GM18867 (cell line): ENCODE results near the gene TTLL4.

Source experiments
- ATAC-seq: cut with Tn5 transposase; IDR thresholded peaks from one replicate; pipeline ENCODE4 v1.9.1; 2021; ENCODE audit warnings: mild to moderate bottlenecking, moderate library complexity; ENCODE audit not compliant: unreplicated experiment

The TTLL4 gene

GRCh38 chr2:218711550-218711929 lies 905 bp downstream of the TTLL4 start:
- no peak for ATAC-seq

GRCh38 chr2:218713922-218714321 lies 3.3 kb downstream of the TTLL4 start:
- no peak for ATAC-seq

- ATAC-seq = no peak
Measured at GRCh38 chr2:218716070-218716469, 5.4 kb downstream of the TTLL4 start.

GRCh38 chr2:218717262-218717661 lies 6.6 kb downstream of the TTLL4 start:
- no peak for ATAC-seq

GRCh38 chr2:218718058-218718457 lies 7.4 kb downstream of the TTLL4 start:
- ATAC-seq = no peak

- no peak for ATAC-seq
Measured at GRCh38 chr2:218719457-218719856, 8.8 kb downstream of the TTLL4 start.

GRCh38 chr2:218720048-218721041 lies 9.7 kb downstream of the TTLL4 start:
- no peak for ATAC-seq

GRCh38 chr2:218721488-218721887 lies 10.9 kb downstream of the TTLL4 start:
- ATAC-seq = no peak

- no peak for ATAC-seq
Measured at GRCh38 chr2:218721934-218722333, 11.3 kb downstream of the TTLL4 start.

GRCh38 chr2:218722419-218722818 lies 11.8 kb downstream of the TTLL4 start:
- ATAC-seq = no peak

- no peak for ATAC-seq
Measured at GRCh38 chr2:218722876-218723785, 12.5 kb downstream of the TTLL4 start.

GRCh38 chr2:218726004-218726574 lies 15.5 kb downstream of the TTLL4 start:
- ATAC-seq = no peak

GRCh38 chr2:218727502-218728165 lies 17.0 kb downstream of the TTLL4 start:
- ATAC-seq = no peak

- no peak for ATAC-seq
Measured at GRCh38 chr2:218729640-218730039, 19.0 kb downstream of the TTLL4 start.

GRCh38 chr2:218732052-218732760 lies 21.6 kb downstream of the TTLL4 start:
- no peak for ATAC-seq

- ATAC-seq = no peak
Measured at GRCh38 chr2:218732761-218733158, 22.1 kb downstream of the TTLL4 start.

GRCh38 chr2:218733171-218734021 lies 22.8 kb downstream of the TTLL4 start:
- ATAC-seq = no peak

- no peak for ATAC-seq
Measured at GRCh38 chr2:218734190-218734975, 23.7 kb downstream of the TTLL4 start.
